Spleen (tissue), 11 donors: ENCODE data around the gene RGS19. TPM values are rescaled to one million over a fixed set of nuclear protein-coding genes. Genes with fewer than 3 reads are reported as not detected.

Source experiments
- DNase-seq: peaks from one replicate; pipeline ENCODE4 v3.0.0-alpha.2; 2020
- H3K27ac ChIP-seq, 8 donors: fragments of 200-600 bp; sonication (generic) in 7 of 8; 1 replicate in 4 of 8; 2 replicates in 4 of 8; pipeline versions ENCODE4 v1.5.0 to v1.8.0; 2016 to 2021; ENCODE audit warnings: inconsistent platforms in 4 of 8, mild to moderate bottlenecking in 4 of 8, moderate library complexity in 1 of 8
- H3K27me3 ChIP-seq, 7 donors: fragments of 200-600 bp; sonication (generic) in 6 of 7; replicated peaks in 1 of 7; 1 replicate in 4 of 7; 2 replicates in 3 of 7; pipeline versions ENCODE4 v1.5.0 to v1.8.0; 2016 to 2021; ENCODE audit warnings: inconsistent platforms in 3 of 7, mild to moderate bottlenecking in 1 of 7
- H3K36me3 ChIP-seq, 6 donors: fragments of 200-600 bp; sonication (generic) in 5 of 6; 1 replicate in 4 of 6; 2 replicates in 2 of 6; pipeline versions ENCODE4 v1.5.0 to v1.8.0; 2016 to 2021; ENCODE audit warnings: inconsistent platforms in 2 of 6
- H3K4me1 ChIP-seq, 6 donors: fragments of 200-600 bp; sonication (generic) in 5 of 6; 1 replicate in 3 of 6; 2 replicates in 3 of 6; pipeline versions ENCODE4 v1.5.0 to v1.8.0; 2016 to 2021; ENCODE audit warnings: inconsistent platforms in 3 of 6
- H3K4me3 ChIP-seq, 8 donors: fragments of 200-600 bp; sonication (generic) in 7 of 8; 1 replicate in 4 of 8; 2 replicates in 4 of 8; pipeline versions ENCODE4 v1.5.0 to v1.8.0; 2016 to 2021; ENCODE audit warnings: inconsistent platforms in 4 of 8, mild to moderate bottlenecking in 4 of 8, moderate library complexity in 2 of 8
- H3K9me3 ChIP-seq, 8 donors: fragments of 200-600 bp; sonication (generic) in 7 of 8; 1 replicate in 4 of 8; 2 replicates in 4 of 8; pipeline versions ENCODE4 v1.5.0 to v1.8.0; 2016 to 2021; ENCODE audit warnings: inconsistent platforms in 4 of 8
- CTCF ChIP-seq, 11 experiments: fragments of 200-600 bp in 7 of 11; fragments of 450-650 bp in 4 of 11; sonication (generic) in 4 of 11; IDR thresholded peaks in 8 of 11; conservative IDR thresholded peaks in 3 of 11; 1 replicate in 7 of 11; 2 replicates in 4 of 11; pipeline versions ENCODE4 v1.4.0 to v1.8.0; 2016 to 2021; ENCODE audit warnings: antibody characterized with exemption in 11 of 11, inconsistent platforms in 4 of 11, mild to moderate bottlenecking in 1 of 11
- POLR2A ChIP-seq, 3 donors: fragments of 450-650 bp; IDR thresholded peaks; one replicate each; pipeline ENCODE4 v1.5.1; 2017; ENCODE audit warnings: antibody characterized with exemption in 3 of 3, mild to moderate bottlenecking in 1 of 3
- POLR2AphosphoS5 ChIP-seq, 3 donors: sonication (generic); formaldehyde crosslinking; IDR thresholded peaks; one replicate each; pipeline ENCODE4 v1.5.1; 2017; ENCODE audit warnings: antibody characterized with exemption in 3 of 3
- WGBS, 5 donors: extraction: QIAGEN DNeasy Blood & Tissue Kit in 3 of 5; methylation state at CpG; one replicate each; pipeline versions ENCODE4 v1.1.5 to v1.1.7; 2013 to 2018; 5-methylcytosine and 5-hydroxymethylcytosine counted together
- intact Hi-C: fragments of 100-400 bp; cut with DNase I; formaldehyde crosslinking; loops from one replicate; pipeline ENCODE4 v1.15.0; 2023; ENCODE audit warnings: low total_unique reads
- microRNA-seq, 3 donors: library from miRNA; unstranded; fragments of <30 nt; microRNA quantifications; one replicate each; pipeline versions ENCODE4 to v1.1.0, GENCODE V29; 2019 to 2020
- polyA plus RNA-seq, 3 donors: library from polyadenylated mRNA; stranded (reverse); fragments of 200-250 nt; gene quantifications; one replicate each; pipeline ENCODE4 v1.2.1, GENCODE V29; 2013
- small RNA-seq, 4 donors: library from RNA; depleted of rRNA; stranded (forward); fragments of <200 nt; gene quantifications; one replicate each; pipeline ENCODE3, GENCODE V24; 2016
- total RNA-seq, 7 donors: library from RNA; depleted of rRNA in 3 of 7; stranded (reverse); fragments of >200 nt in 3 of 7; fragmentation: NEBNext Ultra II Directional in 4 of 7; extraction: Animal tissue kit (Norgen Biotek cat#: 25700) in 4 of 7; gene quantifications; one replicate each; pipeline versions ENCODE4 v1.1.0 to v1.2.1, GENCODE V29; 2016 to 2021
- donor health status: healthy with polysubstance abuse.
- donor health status: DM: no; HTN: no; CAD: no; lungs with moderate emphysema.
- donor health status: DM: no; HTN: no; CAD: no.
- donor health status: Bipolar disorder and iron deficiency.
- donor health status: healthy.
- donor health status: DM: no; HTN: no; CAD: no.
- donor health status: DM: yes; HTN: yes; CAD: no.

The RGS19 gene
- total and polyA plus RNA-seq, 10 donors, result 80.4 to 186 (median 102) TPM

GRCh38 chr20:64025101-64025825 lies 54.1 kb downstream of the RGS19 start:
- H3K36me3 ChIP-seq, result peaks cover 15 to 100% (median 92%) of the 10 kb centered on the region in 6 donors
- DNase-seq, result no peak
- H3K4me3 ChIP-seq, result no peak overlapping the region
- no peak overlapping the region for H3K27ac ChIP-seq
- WGBS, 5 donors, result 95 to 98% (median 97%) methylated on average over 14 to 18 of the region's 18 CpGs
- no peaks in the 10 kb centered on the region for H3K9me3 ChIP-seq
- no peak for TF ChIP-seq POLR2A (IDR thresholded peaks at IDR 0.05)
- TF ChIP-seq POLR2AphosphoS5 (IDR thresholded peaks at IDR 0.05), result peak in 1 of 3 donors; percentile 25
- TF ChIP-seq CTCF (IDR thresholded peaks at IDR 0.05 in 8 of 11, conservative IDR thresholded peaks at IDR 0.05 in 3 of 11), result no peak
- no peaks in the 10 kb centered on the region for H3K27me3 ChIP-seq
- intact Hi-C loops, result no loop called here
- H3K4me1 ChIP-seq, result peaks cover 0 to under 1% (median 0%) of the 10 kb centered on the region in 6 donors

- 94 to 97% (median 95%) methylated on average over 16 to 17 of the region's 17 CpGs for WGBS, 5 donors
- no peak for DNase-seq
- no peak overlapping the region for H3K27ac ChIP-seq
- intact Hi-C loops, result no loop called here
- no peak overlapping the region for H3K4me3 ChIP-seq
- H3K27me3 ChIP-seq, result no peaks in the 10 kb centered on the region
- TF ChIP-seq POLR2AphosphoS5 (IDR thresholded peaks at IDR 0.05) (peak in 1 of 3 donors; percentile 31), POLR2A (IDR thresholded peaks at IDR 0.05) (no peak), CTCF (IDR thresholded peaks at IDR 0.05 in 8 of 11, conservative IDR thresholded peaks at IDR 0.05 in 3 of 11) (no peak)
- H3K4me1 ChIP-seq, result peaks cover 0 to 4% (median 0%) of the 10 kb centered on the region in 6 donors
- peaks cover 15 to 100% (median 92%) of the 10 kb centered on the region in 6 donors for H3K36me3 ChIP-seq
- no peaks in the 10 kb centered on the region for H3K9me3 ChIP-seq
These were observed 55.0 kb downstream of the RGS19 start for GRCh38 chr20:64024141-64024990.

GRCh38 chr20:64023361-64024140 lies 55.8 kb downstream of the RGS19 start:
- Histone ChIP-seq H3K27me3 (no peaks in the 10 kb centered on the region), H3K27ac (no peak overlapping the region), H3K36me3 (peaks cover 15 to 100% (median 92%) of the 10 kb centered on the region in 6 donors), H3K4me3 (no peak overlapping the region), H3K9me3 (no peaks in the 10 kb centered on the region), H3K4me1 (peaks cover 0 to 4% (median 0%) of the 10 kb centered on the region in 6 donors)
- TF ChIP-seq POLR2AphosphoS5 (IDR thresholded peaks at IDR 0.05), result no peak
- TF ChIP-seq POLR2A (IDR thresholded peaks at IDR 0.05), result no peak
- TF ChIP-seq CTCF (IDR thresholded peaks at IDR 0.05 in 8 of 11, conservative IDR thresholded peaks at IDR 0.05 in 3 of 11), result no peak
- 88 to 99% (median 89%) methylated on average over 15 of the region's 15 CpGs for WGBS, 5 donors
- intact Hi-C loops, result no loop called here
- DNase-seq, result no peak

Small RNA genes within 50 kb of the gene (microRNA-seq; reads per million reads assigned to microRNA genes)
- 3.1 to 8.8 (median 6.9) reads per million in 3 donors for gene MIR6813

Small RNA genes within 50 kb of the gene (small RNA-seq; reads per million reads assigned to genes)
- gene AL355803.1 (0 reads per million in 4 donors), gene MIR6813 (0 to 0.14 (median 0.04) reads per million in 4 donors)

Other genes with a start within 250 kb of the RGS19 start
- gene ZBTB46, start 248.3 kb downstream of the RGS19 start, total RNA-seq, result 10 to 100 TPM; 27.6 to 76.5 (median 35.9) TPM
- 10 to 100 TPM in 1 of 3 donors, 1 to 10 TPM in 2; 3.6 to 14.7 (median 4.7) TPM for gene ZBTB46, start 248.3 kb downstream of the RGS19 start, polyA plus RNA-seq
- gene ABHD16B, start 218.0 kb downstream of the RGS19 start, total RNA-seq, result not detected
- gene ABHD16B, start 218.0 kb downstream of the RGS19 start, polyA plus RNA-seq, result under 1 TPM; 0.49 to 0.86 (median 0.57) TPM
- gene TPD52L2, start 214.2 kb downstream of the RGS19 start, total RNA-seq, result 100 to 1,000 TPM in 1 of 7 donors, 10 to 100 TPM in 6; 66.3 to 102 (median 92.1) TPM
- gene TPD52L2, start 214.2 kb downstream of the RGS19 start, polyA plus RNA-seq, result 10 to 100 TPM; 60.2 to 94.6 (median 63.5) TPM
- 10 to 100 TPM; 47.5 to 83.1 (median 65.4) TPM for gene DNAJC5, start 184.4 kb downstream of the RGS19 start, total RNA-seq
- 10 to 100 TPM; 12.7 to 32.3 (median 15.2) TPM for gene DNAJC5, start 184.4 kb downstream of the RGS19 start, polyA plus RNA-seq
- gene UCKL1, start 123.1 kb downstream of the RGS19 start, total RNA-seq, result 10 to 100 TPM; 34.2 to 52.2 (median 47.1) TPM
- gene UCKL1, start 123.1 kb downstream of the RGS19 start, polyA plus RNA-seq, result 10 to 100 TPM; 36.0 to 68.0 (median 62.7) TPM
- gene ZNF512B, start 109.6 kb downstream of the RGS19 start, total RNA-seq, result 10 to 100 TPM in 6 of 7 donors, 1 to 10 TPM in 1; 9.5 to 21.8 (median 12.8) TPM
- gene ZNF512B, start 109.6 kb downstream of the RGS19 start, polyA plus RNA-seq, result 10 to 100 TPM in 1 of 3 donors, 1 to 10 TPM in 2; 3.4 to 12.0 (median 3.8) TPM
- gene SAMD10, start 99.9 kb downstream of the RGS19 start, total RNA-seq, result 10 to 100 TPM in 3 of 7 donors, 1 to 10 TPM in 4; 6.0 to 13.8 (median 8.9) TPM
- 10 to 100 TPM in 1 of 3 donors, 1 to 10 TPM in 2; 5.9 to 10.1 (median 6.1) TPM for gene SAMD10, start 99.9 kb downstream of the RGS19 start, polyA plus RNA-seq
- 10 to 100 TPM; 53.4 to 71.1 (median 61.6) TPM for gene PRPF6, start 98.4 kb downstream of the RGS19 start, total RNA-seq
- 10 to 100 TPM; 39.9 to 52.4 (median 41.9) TPM for gene PRPF6, start 98.4 kb downstream of the RGS19 start, polyA plus RNA-seq
- 1 to 10 TPM in 5 of 7 donors, under 1 TPM in 2; 0.85 to 3.4 (median 2.0) TPM for gene C20orf204, start 43.3 kb downstream of the RGS19 start, total RNA-seq
- 1 to 10 TPM; 1.5 to 3.9 (median 1.9) TPM for gene C20orf204, start 43.3 kb downstream of the RGS19 start, polyA plus RNA-seq
- 10 to 100 TPM; 12.1 to 63.1 (median 42.0) TPM for gene SOX18, start 29.9 kb downstream of the RGS19 start, total RNA-seq
- gene SOX18, start 29.9 kb downstream of the RGS19 start, polyA plus RNA-seq, result 10 to 100 TPM in 2 of 3 donors, 1 to 10 TPM in 1; 7.3 to 25.5 (median 22.3) TPM
- gene TCEA2, start 16.3 kb downstream of the RGS19 start, total RNA-seq, result 10 to 100 TPM; 18.6 to 60.8 (median 45.0) TPM
- 10 to 100 TPM; 35.9 to 47.5 (median 41.5) TPM for gene TCEA2, start 16.3 kb downstream of the RGS19 start, polyA plus RNA-seq
- 1 to 10 TPM; 3.7 to 7.9 (median 5.1) TPM for gene OPRL1, start 564 bp upstream of the RGS19 start, total RNA-seq
- 1 to 10 TPM; 1.9 to 4.9 (median 2.5) TPM for gene OPRL1, start 564 bp upstream of the RGS19 start, polyA plus RNA-seq
- gene LKAAEAR1, start 4.9 kb upstream of the RGS19 start, total RNA-seq, result under 1 TPM in 1 of 7 donors, not detected in 6; 0.66 TPM
- under 1 TPM; 0.26 to 0.53 (median 0.48) TPM for gene LKAAEAR1, start 4.9 kb upstream of the RGS19 start, polyA plus RNA-seq
- under 1 TPM in 1 of 7 donors, not detected in 6; 0.26 TPM for gene NPBWR2, start 28.0 kb upstream of the RGS19 start, total RNA-seq
- not detected for gene NPBWR2, start 28.0 kb upstream of the RGS19 start, polyA plus RNA-seq
- 1 to 10 TPM in 2 of 7 donors, under 1 TPM in 2, not detected in 3; 0.57 to 2.2 (median 0.84) TPM for gene MYT1, start 84.9 kb upstream of the RGS19 start, total RNA-seq
- gene MYT1, start 84.9 kb upstream of the RGS19 start, polyA plus RNA-seq, result under 1 TPM; 0.08 to 0.80 (median 0.24) TPM
- gene PCMTD2, start 176.2 kb upstream of the RGS19 start, total RNA-seq, result 100 to 1,000 TPM in 1 of 7 donors, 10 to 100 TPM in 6; 55.4 to 104 (median 78.1) TPM
- 10 to 100 TPM; 36.0 to 38.5 (median 37.3) TPM for gene PCMTD2, start 176.2 kb upstream of the RGS19 start, polyA plus RNA-seq